ENCODE results near the gene ZFAND2A.

- no peak for TF ChIP-seq ZNF121 (CRISPR knock-in tag; IDR thresholded peaks at IDR 0.05)
- no peak for TF ChIP-seq ZNF232 (CRISPR knock-in tag; IDR thresholded peaks at IDR 0.05)
- TF ChIP-seq, protein P1, sequence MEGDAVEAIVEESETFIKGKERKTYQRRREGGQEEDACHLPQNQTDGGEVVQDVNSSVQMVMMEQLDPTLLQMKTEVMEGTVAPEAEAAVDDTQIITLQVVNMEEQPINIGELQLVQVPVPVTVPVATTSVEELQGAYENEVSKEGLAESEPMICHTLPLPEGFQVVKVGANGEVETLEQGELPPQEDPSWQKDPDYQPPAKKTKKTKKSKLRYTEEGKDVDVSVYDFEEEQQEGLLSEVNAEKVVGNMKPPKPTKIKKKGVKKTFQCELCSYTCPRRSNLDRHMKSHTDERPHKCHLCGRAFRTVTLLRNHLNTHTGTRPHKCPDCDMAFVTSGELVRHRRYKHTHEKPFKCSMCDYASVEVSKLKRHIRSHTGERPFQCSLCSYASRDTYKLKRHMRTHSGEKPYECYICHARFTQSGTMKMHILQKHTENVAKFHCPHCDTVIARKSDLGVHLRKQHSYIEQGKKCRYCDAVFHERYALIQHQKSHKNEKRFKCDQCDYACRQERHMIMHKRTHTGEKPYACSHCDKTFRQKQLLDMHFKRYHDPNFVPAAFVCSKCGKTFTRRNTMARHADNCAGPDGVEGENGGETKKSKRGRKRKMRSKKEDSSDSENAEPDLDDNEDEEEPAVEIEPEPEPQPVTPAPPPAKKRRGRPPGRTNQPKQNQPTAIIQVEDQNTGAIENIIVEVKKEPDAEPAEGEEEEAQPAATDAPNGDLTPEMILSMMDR (IDR thresholded peaks at IDR 0.05) = no peak
Observed at GRCh38 chr7:1168422-1168821, 8.4 kb upstream of the ZFAND2A start.

Data from WTC11 (cell line).